Caco-2 (cell line): ENCODE results near the gene PRKAR1A. TPM values are rescaled to one million over a fixed set of nuclear protein-coding genes. Genes with fewer than 3 reads are reported as not detected.

Source experiments
- BruUV-seq: library from RNA; stranded (reverse); fragments of 400-500 nt; replicated peaks from 2 replicates; lab custom pipeline; 2021; lab: Mats Ljungman, UMichigan
- CTCF ChIA-PET: fragments of 300-600 bp; sonication (Branson Sonifier 250); formaldehyde crosslinking; loops from one replicate; lab custom pipeline; 2022; ENCODE audit warnings: antibody characterized with exemption; lab: Charles Lee
- POLR2A ChIA-PET: fragments of 300-600 bp; sonication (Branson Sonifier 250); formaldehyde crosslinking; loops from one replicate; lab custom pipeline; 2022; ENCODE audit warnings: antibody characterized with exemption; lab: Charles Lee
- DNase-seq, 2 experiments: peaks; one replicate each; pipeline versions ENCODE4 v3.0.0 to v3.0.0-alpha.2; 2020 to 2022
- H3K27me3 ChIP-seq: replicated peaks from 2 replicates; pipeline ENCODE4 v1.6.0; 2011; ENCODE audit warnings: low read length; ENCODE audit not compliant: control insufficient read depth, insufficient read depth
- H3K36me3 ChIP-seq: 2 replicates; pipeline ENCODE4 v1.5.1; 2011; ENCODE audit warnings: low read length; ENCODE audit not compliant: control insufficient read depth, insufficient read depth
- H3K4me1 ChIP-seq: fragments of 250-450 bp; sonication (Bioruptor Pico); 2 replicates; pipeline ENCODE4 v1.5.1; 2020; ENCODE audit warnings: mild to moderate bottlenecking
- H3K4me3 ChIP-seq: 2 replicates; pipeline ENCODE4 v1.5.1; 2011; ENCODE audit warnings: low read depth, mild to moderate bottlenecking, control low read depth, low read length
- H3K9me3 ChIP-seq: fragments of 250-450 bp; sonication (Bioruptor Pico); 2 replicates; pipeline ENCODE4 v1.5.1; 2020; ENCODE audit warnings: mild to moderate bottlenecking, moderate library complexity
- H3K27ac Mint-ChIP-seq: one replicate; pipeline ENCODE4 v1.8.0; 2022; ENCODE audit warnings: mixed read lengths; ENCODE audit not compliant: unreplicated experiment
- H3K27me3 Mint-ChIP-seq: one replicate; pipeline ENCODE4 v1.8.0; 2022; ENCODE audit warnings: mixed read lengths; ENCODE audit not compliant: insufficient read depth, unreplicated experiment
- H3K36me3 Mint-ChIP-seq: one replicate; pipeline ENCODE4 v1.8.0; 2022; ENCODE audit warnings: mild to moderate bottlenecking, mixed read lengths; ENCODE audit not compliant: insufficient read depth, unreplicated experiment
- H3K4me1 Mint-ChIP-seq: one replicate; pipeline ENCODE4 v1.8.0; 2022; ENCODE audit warnings: low read depth, mixed read lengths; ENCODE audit not compliant: unreplicated experiment
- H3K4me3 Mint-ChIP-seq: one replicate; pipeline ENCODE4 v1.8.0; 2022; ENCODE audit warnings: mild to moderate bottlenecking, moderate library complexity, mixed read lengths; ENCODE audit not compliant: unreplicated experiment
- H3K9me3 Mint-ChIP-seq: one replicate; pipeline ENCODE4 v1.8.0; 2022; ENCODE audit warnings: mixed read lengths; ENCODE audit not compliant: unreplicated experiment
- CTCF ChIP-seq, 2 experiments: fragments of 200-600 bp in 1 of 2; IDR thresholded peaks; 1 replicate in 1 of 2; 2 replicates in 1 of 2; pipeline versions ENCODE4 v1.5.1 to v1.8.0; 2011 to 2022; ENCODE audit warnings: antibody characterized with exemption in 1 of 2, control low read depth in 1 of 2, inconsistent platforms in 1 of 2, low read depth in 1 of 2, low read length in 1 of 2, mild to moderate bottlenecking in 1 of 2, moderate library complexity in 1 of 2; ENCODE audit not compliant: insufficient read depth in 1 of 2, severe bottlenecking in 1 of 2, unreplicated experiment in 1 of 2
- intact Hi-C: fragments of 100-400 bp; cut with micrococcal nuclease; formaldehyde crosslinking; loops from one replicate; pipeline ENCODE4 v1.10.0; 2022; ENCODE audit not compliant: unreplicated experiment
- total RNA-seq: library from RNA; stranded (reverse); gene quantifications from 2 replicates; pipeline ENCODE4 v1.2.3, GENCODE V29; 2022

PRKAR1A gene
- total RNA-seq, 1 experiment from 2014 or later = 160 TPM

DNA sequence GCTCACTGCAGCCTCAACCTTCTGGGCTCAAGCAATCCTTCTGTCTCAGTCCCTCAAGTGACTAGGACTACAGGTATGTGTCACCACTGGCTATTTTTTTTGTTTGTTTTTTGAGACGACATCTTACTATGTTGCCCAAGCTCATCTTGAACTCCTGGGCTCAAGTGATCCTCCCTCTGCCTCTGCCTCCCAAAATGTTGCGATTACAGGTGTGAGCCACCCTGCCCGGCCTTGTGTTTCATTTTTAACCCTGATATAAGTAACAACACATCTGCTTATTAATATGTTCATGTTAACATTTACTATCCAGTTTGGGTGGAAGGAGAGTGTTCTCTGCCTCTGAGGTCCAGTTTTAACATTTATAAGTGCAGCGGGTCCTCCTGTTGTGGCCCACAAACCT is 85.8 kb downstream of the PRKAR1A start:
- ChIA-PET POLR2A (no interaction called here), CTCF (interaction anchor here (0.6 kb wide), 1 partner anchor 208 kb away, joined by 5 read pairs; no protein-coding TSS in a partner anchor)
- H3K27ac Mint-ChIP-seq = peak overlapping the region; percentile 11
- no peaks in the 10 kb centered on the region for H3K36me3 ChIP-seq
- H3K9me3 Mint-ChIP-seq = no peaks in the 10 kb centered on the region
- no peaks in the 10 kb centered on the region for H3K9me3 ChIP-seq
- no peak for DNase-seq
- intact Hi-C loops = loop anchor here (2.0 kb wide), 1 partner anchor 59 kb away; no protein-coding TSS in a partner anchor
- H3K4me3 Mint-ChIP-seq = no peak overlapping the region
- H3K36me3 Mint-ChIP-seq = no peaks in the 10 kb centered on the region
- H3K4me3 ChIP-seq = no peak overlapping the region
- peaks cover 3% of the 10 kb centered on the region for H3K27me3 Mint-ChIP-seq
- TF ChIP-seq CTCF (IDR thresholded peaks at IDR 0.05; ENCODE audit: insufficient read depth in 1 of 2, low read depth in 1 of 2, low read length in 1 of 2, severe bottlenecking in 1 of 2, unreplicated experiment in 1 of 2) = no peak
- H3K27me3 ChIP-seq = no peaks in the 10 kb centered on the region
- peaks cover 15% of the 10 kb centered on the region for H3K4me1 ChIP-seq
- BruUV-seq = no TSS peak
- peaks cover 15% of the 10 kb centered on the region for H3K4me1 Mint-ChIP-seq

DNA sequence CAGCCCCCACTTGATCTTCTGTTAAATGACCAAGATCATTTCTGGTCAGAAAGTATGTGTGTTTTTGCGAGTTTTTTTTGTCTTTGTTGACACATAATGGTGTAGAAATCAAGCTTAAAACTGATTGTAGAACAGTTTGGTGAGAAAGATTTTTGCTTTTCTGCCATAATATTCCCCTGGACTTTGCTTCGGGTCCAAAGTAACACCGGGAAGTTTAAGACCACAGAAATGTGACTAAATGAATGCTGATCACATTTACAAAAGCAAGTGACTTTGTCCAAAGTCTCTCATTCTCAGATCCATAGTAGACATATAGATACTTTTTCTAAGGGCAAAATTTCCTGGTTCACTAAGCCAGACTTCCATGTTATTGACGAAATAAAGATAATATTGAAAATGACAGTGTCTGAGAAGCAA is 86.3 kb downstream of the PRKAR1A start:
- H3K4me1 Mint-ChIP-seq = peaks cover 15% of the 10 kb centered on the region
- Histone ChIP-seq H3K4me3 (no peak overlapping the region), H3K4me1 (peaks cover 15% of the 10 kb centered on the region), H3K27me3 (no peaks in the 10 kb centered on the region), H3K9me3 (no peaks in the 10 kb centered on the region), H3K36me3 (no peaks in the 10 kb centered on the region)
- CTCF ChIA-PET = interaction anchor here (0.6 to 0.7 kb wide), 2 partner anchors 65 to 208 kb away, joined by 3 to 5 read pairs; no protein-coding TSS in a partner anchor
- POLR2A ChIA-PET = no interaction called here
- no peak for TF ChIP-seq CTCF (IDR thresholded peaks at IDR 0.05; ENCODE audit: insufficient read depth in 1 of 2, low read depth in 1 of 2, low read length in 1 of 2, severe bottlenecking in 1 of 2, unreplicated experiment in 1 of 2)
- H3K9me3 Mint-ChIP-seq = no peaks in the 10 kb centered on the region
- H3K36me3 Mint-ChIP-seq = no peaks in the 10 kb centered on the region
- no TSS peak for BruUV-seq
- DNase-seq = no peak
- H3K4me3 Mint-ChIP-seq = peak overlapping the region; percentile 61
- intact Hi-C loops = loop anchor here (2.0 kb wide), 1 partner anchor 60 kb away; no protein-coding TSS in a partner anchor
- H3K27me3 Mint-ChIP-seq = peaks cover 5% of the 10 kb centered on the region
- peak overlapping the region; percentile 11 for H3K27ac Mint-ChIP-seq

- Histone ChIP-seq H3K9me3 (no peaks in the 10 kb centered on the region), H3K36me3 (no peaks in the 10 kb centered on the region), H3K4me3 (no peak overlapping the region), H3K4me1 (peaks cover 15% of the 10 kb centered on the region), H3K27me3 (no peaks in the 10 kb centered on the region)
- Mint-ChIP-seq H3K4me1 (peaks cover 15% of the 10 kb centered on the region), H3K27me3 (peaks cover 9% of the 10 kb centered on the region), H3K27ac (peak overlapping the region; percentile 63), H3K9me3 (no peaks in the 10 kb centered on the region), H3K4me3 (peak overlapping the region; percentile 61), H3K36me3 (no peaks in the 10 kb centered on the region)
- TF ChIP-seq CTCF (IDR thresholded peaks at IDR 0.05; ENCODE audit: insufficient read depth in 1 of 2, low read depth in 1 of 2, low read length in 1 of 2, severe bottlenecking in 1 of 2, unreplicated experiment in 1 of 2) = no peak
- ChIA-PET CTCF (interaction anchor here (0.5 to 2.0 kb wide), 4 partner anchors 65 to 124 kb away, joined by 3 to 7 read pairs (median 4); partner anchors contain the start of gene PRKAR1A), POLR2A (no interaction called here)
- DNase-seq = peak; percentile 35 to 47
- BruUV-seq = no TSS peak
- intact Hi-C loops = loop anchor here (1.0 to 2.0 kb wide), 2 partner anchors 32 to 60 kb away; no protein-coding TSS in a partner anchor
Observed at GRCh38 chr17:68599091-68599490, 86.9 kb downstream of the PRKAR1A start.
